ENCODE results near the gene YWHAH.

- TF ChIP-seq POLR2AphosphoS5 (IDR thresholded peaks at IDR 0.05) = no peak
- TF ChIP-seq POLR2A (IDR thresholded peaks at IDR 0.05) = no peak
- peak in 1 of 4 experiments; percentile 22 for TF ChIP-seq CTCF (IDR thresholded peaks at IDR 0.05)
- no peak for TF ChIP-seq EP300 (IDR thresholded peaks at IDR 0.05)
These were observed 3.0 kb downstream of the YWHAH start for GRCh38 chr22:31947296-31947695.
